Stimulated activated CD4-positive, alpha-beta T cell treated with anti-CD3 and anti-CD28 coated beads, TNF-alpha, amount 100 ng/mL, for 24 hours (primary cell): Measurements from ENCODE around the gene MED25.

Experiments
- DNase-seq, 3 experiments: peaks; one replicate each; pipeline ENCODE4 v3.0.0-alpha.2; 2020; ENCODE audit warnings: low read depth in 3 of 3

Gene MED25

DNA sequence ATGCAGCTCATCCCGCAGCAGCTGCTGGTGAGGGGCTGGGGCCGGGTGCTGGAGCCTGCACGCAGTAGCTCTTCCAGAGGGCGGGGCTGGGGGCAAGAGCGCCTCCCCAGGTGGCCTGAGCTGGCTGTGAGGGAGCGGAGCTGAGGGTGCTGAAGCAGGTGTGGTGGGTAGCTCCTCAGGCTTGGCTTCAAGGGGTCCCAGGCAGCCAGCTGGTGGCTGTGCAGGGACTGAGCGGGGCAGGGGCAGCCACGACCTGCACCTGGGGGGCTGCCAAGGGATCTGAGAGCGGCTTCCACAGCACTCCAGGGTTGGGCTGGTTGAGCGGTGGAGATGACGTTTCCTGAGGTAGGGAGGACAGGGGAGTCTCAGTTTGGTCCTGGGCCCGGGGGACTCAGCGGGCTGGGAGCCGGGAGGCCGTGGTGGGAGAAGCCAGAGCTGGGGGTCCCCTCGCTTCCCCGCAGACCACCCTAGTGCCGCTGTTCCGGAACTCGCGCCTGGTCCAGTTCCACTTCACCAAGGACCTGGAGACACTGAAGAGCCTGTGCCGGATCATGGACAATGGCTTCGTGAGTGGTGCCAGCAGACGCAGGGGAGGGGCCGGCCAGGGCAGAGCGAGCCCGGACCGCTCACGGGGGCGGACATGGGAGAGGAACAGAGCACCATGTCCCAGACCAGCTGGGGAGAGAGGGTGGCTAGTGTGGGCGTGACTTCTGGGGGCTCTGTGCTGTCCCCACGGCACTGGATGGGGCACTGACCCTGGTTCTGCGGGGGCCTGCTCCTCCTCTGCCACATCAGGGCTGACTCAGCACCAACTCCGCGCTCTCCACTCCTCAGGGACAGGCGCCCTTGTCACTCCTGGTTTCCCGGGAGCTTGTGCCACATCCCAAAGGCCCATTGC is 40.2 kb downstream of the MED25 start:
- no peak for DNase-seq

DNA sequence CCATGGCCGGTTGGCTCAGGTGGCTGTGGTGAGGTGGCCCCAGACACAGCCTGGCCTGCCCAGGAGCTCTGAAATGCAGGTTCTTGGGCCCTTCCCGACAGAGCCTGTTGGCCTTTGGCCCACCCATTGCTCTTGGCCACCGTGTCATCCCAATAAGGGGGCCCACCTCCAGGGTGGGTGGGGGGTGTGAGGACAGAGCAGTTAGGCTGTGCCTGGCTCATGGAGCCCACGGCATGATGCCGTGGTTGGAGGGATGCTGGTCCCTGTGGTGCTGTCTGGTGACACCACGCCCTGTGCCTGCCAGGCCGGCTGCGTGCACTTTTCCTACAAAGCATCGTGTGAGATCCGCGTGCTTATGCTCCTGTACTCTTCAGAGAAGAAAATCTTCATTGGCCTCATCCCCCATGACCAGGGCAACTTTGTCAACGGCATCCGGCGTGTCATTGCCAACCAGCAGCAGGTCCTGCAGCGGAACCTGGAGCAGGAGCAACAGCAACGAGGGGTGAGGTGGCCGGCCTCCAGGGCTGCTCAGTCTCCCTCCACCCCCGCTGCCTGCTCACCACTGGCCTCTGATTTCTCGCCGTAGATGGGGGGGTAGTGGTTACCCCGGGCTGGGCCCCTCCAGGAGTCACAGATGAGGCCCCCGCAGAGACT is 41.7 kb downstream of the MED25 start:
- DNase-seq = no peak

DNA sequence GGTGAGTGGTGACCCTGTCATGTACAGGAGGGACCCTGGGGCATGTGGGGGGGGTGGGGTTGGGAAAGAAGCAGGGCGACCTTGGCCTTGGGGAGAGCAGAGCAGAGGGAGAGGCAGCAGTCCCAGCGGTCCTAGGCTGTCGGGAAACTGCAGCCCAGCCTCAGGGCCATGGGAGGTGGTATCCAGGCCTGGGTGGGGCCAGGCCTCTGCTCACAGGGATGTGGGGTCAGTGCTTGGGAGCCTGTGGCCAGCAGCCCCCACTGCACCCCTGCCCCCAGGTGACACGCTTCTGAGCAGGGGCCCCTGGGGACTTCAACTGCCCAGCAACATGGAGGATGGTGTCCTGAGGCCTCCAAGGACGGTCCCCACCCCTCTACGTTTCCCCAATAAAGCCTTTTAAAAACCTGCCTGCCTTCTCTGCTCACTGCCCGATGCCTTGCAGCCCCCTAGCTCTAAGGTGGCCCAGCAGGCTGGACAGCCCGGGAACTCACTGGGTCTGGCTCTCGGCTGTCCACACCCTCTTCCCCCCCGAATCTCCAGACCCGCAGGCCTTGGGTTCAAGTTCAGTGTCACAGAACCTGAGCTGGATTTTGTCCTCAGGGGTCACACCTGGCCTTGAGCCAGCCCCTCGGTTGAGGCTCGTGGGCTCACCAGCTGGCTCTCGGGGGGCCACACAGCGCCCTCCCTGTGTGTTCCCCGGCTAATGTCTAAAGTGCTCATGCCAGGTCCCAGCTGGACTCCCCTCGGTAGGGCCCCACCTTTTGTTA is 42.4 kb downstream of the MED25 start:
- DNase-seq = no peak

DNA sequence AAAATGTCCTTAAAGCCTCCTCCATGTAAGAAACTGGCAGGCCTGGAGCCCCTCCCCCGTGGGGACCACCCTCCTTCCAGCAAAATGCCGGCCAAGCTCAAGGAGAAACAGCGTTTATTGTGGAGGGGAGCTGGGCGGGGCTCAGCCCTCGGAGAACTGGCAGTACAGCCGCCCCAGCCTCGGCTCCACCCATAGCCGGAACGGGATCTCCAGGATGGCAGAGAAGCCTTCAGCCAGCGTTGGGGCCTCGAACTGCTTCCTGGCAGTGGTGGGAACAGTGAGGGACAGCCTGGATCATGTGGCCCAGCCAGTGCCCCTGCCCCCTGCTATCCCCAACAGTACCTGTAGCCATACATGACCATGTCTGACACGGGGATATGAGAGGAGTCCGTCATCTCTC is 43.0 kb downstream of the MED25 start:
- DNase-seq = no peak

DNA sequence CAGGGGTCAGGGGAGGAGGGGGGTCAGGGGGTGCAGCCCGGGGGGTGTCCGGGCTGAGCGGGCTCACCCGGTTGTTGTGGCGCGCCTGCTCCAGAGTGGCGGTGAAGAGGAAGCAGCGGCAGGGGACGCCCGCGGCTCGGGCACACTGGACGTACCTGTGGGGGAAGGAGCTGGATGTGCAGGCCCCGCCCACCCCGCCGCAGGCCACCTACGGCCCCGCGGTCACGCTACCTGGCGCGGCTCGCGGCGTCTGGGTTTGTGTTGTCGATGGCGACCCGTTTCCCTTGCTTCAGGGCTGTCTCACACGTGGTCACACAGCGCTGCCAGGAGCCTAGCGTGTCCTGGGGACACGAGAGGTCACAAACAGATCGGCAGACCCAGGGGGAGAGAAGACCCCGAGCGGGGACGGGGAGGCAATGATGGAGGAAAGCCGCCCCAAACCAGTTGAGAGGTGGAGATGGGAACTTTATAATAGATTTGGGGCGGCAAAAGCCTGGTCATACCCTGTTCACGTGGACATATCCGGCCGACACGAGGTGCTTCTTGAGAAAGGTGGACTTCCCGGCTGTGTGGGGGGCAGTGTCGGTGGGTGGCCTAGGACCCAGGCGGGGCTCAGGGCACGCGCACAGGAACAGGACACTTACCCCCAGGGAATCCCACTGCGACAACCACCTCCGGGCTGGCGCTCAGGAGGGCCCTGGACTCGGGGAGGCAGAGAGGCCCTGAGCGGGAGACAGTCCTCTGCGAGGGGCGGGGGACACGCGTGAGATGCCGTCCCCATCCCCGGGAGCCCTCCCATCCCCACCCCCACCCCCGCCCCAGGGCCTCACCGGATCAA is 43.7 kb downstream of the MED25 start:
- DNase-seq = no peak

DNA sequence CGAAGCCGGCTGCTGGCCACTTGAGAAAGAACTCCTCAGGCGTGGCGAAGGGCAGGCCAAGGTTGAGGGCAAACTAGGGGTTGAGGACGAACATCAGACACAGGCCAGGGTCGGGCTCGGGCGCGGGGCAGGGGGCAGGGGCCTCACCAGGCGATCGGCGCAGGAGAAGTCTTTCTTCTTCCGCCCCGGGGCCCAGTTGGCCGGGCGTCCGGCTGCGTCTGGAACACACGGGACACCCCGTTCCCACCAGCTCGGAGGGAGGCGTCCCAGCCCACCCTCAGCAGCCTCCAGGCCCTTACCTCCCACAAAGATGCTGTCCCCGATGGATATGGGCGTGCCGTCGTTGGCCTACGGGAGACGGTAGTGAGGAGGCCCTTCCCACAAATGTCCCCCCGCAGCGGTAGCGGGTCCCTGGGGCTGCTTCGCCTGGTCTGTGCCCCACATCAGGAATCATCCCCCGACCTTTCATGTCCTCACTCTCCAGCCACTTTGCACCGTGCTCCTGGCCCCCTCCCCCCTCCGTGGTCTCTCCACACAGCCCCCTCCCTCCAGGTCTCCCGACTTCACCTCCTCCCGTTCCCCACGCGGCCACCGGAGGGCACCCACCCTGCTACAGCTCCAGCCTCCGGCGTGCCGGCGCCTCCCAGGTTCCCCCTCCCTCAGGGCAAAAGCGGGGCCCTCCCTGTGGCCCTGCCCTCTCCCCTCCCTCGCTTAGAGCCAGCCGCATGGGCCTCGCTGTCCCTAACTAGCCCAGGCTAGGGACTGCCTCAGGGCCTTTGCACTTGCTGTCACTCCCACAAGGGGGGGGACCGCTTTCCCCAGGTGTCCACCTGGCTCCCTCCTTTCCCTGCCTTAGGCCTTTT is 44.5 kb downstream of the MED25 start:
- no peak for DNase-seq

DNA sequence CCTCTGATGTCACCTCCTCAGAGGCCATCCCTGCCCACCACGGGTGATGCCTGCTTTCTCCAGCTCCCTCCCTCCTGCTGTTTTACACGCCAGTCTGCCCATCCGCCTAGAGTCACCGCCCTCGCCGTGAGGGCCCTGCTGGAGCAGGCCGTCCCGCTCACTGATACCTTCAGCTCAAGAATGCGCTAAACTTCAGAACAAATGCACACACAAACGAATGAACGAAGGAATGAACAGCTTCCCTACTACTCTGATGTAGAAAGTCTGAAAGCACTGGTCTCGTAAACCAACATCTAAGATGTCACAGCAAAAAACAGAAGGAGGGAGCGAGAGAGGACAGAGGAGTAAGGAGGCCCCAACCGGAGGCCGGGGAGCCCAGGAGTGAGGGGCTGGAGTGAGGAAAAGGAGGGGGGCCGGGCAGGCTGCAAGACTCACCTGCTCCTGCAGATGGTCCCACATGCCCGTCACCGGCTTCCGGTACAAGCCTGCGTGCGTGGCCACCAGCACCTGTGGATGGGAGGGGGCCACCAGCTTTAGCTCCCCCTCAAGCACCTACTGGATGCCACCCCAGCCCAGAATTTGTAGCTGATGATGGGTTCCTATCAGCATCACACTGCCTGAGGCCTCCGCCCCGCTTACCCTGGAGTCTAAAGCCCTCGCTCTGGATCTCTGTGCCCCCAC is 45.3 kb downstream of the MED25 start:
- DNase-seq = no peak

DNA sequence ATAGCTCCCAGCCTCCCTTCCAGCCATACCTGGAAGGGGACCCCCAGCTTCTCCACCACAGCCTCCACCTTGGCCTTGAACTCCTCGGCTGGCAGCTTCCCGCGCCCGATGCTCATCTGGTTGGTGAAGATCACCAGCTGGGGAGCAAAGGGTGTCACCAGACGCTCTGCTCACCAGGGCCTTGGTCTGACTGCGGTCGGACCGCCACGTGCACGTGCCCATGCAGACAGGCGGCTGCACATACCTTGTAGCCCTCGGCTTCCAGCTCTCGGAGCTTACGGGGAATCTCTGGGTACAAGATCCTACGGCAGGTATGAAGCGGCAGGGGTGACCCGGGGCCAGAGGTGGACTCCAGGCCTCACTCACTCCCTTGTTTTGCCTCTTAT is 45.8 kb downstream of the MED25 start:
- DNase-seq = no peak

DNA sequence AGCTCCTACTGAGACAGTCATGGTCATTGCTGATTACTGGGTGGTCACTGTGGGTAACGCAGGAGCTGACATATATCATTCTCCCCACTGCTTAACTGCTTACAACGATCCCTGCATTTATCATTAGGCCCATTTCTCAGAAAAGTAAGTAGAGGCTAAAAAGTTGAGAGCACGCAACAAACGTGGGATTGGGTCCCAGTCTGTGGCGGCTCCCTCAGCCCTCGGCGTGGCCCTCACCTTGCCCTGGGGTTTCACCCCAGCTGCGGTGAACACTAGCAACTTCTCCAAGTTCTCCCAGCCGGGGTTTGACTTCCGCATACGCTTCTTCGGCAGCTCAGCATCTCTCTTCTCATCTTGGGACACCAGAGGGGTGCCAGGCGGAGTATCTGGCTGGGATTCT is 46.8 kb downstream of the MED25 start:
- no peak for DNase-seq

DNA sequence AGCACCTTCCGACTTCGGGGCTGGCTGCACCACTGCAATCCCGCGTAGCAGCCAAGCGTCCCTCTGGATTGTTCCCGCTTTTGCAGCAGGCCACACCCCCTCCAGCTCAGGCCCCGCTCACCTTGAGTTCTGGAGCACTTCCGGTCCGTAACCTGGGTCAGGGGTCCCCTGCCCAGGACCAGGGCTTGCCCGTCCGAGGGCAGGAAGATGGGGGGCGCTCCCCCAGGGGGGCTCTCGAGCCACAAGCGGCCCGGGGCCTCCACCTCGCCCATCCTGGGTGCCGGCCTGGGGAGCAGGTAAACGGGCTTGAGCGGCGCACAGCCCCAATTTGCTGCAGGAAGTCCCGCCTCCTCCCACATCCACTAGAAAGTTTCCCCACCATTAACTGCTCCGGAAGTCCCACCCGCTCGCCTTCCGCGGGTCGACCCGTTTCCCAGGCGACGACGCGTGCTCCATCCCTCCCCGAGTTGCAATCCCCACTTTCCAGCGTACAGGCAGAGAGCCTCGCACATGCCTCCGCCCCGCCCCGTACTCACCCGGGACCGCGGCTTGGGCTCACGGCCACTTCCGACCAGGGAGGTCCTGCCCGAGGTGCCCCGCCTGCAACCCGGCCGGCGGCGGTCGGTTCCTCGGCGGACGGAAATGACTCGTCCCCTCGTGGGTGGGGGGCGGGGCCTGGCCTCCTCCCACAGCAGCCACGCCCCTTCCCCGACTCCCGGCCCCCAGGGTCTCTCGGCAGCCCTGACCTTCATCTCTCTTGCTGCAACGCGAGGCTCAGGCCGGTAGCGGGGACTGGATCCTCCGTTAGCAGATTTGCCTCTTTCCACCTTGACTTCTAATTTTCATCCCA is 49.1 kb downstream of the MED25 start, which contains the start of gene PNKP:
Gene PNKP, minus strand, starts transcription at position 644 of the 850 bp plus-strand sequence. Its CDS starts 372 bp downstream, at position 272.
- DNase-seq = peak; percentile 74 to 95 (median 86)

DNA sequence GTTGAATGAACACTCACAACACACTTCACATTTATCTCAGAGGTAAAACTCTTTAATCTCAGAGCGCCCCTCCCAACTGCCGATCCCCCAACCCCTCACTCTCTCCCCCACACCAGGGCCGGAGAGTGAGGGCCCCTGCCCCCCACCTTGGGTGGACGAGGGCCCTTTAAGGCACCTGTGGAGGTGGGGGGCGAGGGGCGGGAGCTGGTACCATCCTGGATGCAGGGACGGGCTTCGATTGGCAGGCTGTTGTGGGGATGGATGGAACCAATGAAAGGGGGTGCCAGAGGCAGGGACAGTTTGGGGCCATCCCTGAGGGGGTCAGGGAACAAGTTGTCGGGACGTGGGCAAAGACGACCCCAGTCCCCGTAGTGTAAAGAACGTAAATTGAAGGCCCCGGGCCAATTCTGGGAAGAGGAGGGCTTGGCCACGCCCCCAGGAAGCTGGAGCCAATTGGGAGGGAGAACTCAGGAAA is 51.0 kb downstream of the MED25 start:
- DNase-seq = no peak

DNA sequence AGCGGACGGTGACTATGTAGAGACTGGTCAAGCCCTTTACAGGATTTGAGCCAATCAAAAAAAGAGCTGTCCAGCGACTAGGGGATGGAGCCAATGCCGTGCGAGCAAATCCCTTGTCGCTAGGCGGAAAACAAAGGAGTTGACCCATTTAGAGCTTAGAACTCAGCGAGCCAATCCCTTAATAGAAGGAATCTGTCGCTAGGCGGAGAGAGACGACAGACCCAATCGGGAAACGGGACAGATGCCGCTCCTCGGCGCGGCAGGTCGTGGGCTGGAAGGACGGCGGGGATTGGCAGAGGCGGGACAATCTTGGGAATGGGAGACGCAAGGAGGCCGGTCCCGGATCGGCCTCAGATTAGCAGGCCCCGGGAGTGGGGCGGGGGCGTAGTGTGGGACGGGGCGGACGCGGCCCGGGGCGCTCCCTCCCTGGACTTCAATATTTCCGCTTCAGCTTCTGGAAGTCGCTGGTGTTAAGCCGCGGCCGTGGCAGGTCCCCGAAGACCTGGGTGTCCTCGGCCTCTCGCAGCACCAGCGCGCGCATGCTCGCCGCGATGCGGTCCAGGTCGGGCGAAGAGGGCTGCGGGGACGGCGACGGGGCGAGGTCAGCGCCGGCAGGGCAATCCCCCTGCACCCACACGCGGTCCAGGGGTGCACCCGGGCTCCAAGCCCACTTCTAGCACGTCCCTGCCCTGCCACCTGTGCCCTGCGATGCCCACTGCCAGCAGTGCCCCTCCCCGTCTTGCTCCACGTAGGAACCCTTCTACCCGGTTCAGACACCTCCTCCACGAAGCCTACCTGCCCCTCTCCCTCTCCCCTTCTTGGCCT is 51.6 kb downstream of the MED25 start:
- DNase-seq = peak; percentile 75 to 88 (median 85)

DNA sequence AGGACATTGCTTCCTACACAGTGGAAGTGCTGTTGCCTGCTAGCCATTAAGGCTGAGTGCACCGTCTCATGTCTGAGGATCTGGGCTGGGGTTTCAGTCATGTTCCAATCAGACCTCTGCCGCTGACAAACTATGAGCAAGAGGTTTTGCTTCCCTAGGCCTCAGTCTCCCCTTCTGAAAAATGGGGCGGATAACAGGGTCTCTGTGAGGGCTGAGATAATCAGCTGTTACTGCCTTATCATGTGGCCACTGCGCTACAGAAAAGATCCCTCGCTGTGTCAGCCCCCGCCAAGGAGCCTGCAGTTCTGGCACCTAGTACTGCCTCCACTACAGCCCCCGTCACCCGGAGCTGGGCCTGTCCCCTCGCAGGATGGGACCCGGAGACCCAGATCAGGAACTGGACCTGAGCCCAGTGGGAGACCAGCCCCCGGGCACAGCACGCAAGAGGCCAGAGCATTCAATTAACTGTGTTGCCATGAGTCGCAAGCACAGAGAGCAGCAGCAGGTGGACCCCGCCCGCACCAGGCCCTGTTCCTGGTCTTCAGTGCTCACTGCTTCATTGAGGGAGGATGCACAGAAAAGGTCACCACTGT is 52.3 kb downstream of the MED25 start:
- DNase-seq = no peak

DNA sequence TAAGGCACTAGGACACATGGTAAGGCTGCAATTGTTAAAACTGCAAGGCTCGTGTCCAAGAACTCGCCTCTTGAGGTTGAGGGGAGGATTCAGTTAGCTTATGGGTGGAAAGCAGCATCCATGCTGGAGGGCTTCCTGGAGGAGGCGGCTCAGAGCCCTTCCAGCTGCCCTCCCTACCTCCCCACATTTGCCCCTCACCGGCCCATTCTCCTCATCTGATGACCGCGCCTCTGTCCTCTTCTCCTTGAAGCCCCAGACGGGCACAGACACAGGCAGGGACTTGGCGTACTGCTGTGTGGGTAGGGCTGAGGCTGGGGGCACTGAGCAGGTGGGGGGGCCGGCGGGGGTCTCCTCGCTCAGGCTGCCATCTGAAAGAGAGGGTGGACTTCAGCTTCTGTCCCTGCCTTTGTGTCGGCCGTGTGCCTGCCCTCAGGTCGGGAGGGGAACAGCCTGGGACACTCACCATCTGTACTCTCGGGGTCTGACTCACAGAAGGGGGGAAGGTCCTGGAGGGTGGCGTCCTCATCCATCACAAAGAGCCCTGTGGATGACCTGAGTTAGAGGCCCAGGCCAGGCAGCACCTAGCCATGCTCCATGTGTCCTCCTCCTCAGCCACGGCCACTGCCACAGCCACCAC is 53.4 kb downstream of the MED25 start:
- no peak for DNase-seq

DNA sequence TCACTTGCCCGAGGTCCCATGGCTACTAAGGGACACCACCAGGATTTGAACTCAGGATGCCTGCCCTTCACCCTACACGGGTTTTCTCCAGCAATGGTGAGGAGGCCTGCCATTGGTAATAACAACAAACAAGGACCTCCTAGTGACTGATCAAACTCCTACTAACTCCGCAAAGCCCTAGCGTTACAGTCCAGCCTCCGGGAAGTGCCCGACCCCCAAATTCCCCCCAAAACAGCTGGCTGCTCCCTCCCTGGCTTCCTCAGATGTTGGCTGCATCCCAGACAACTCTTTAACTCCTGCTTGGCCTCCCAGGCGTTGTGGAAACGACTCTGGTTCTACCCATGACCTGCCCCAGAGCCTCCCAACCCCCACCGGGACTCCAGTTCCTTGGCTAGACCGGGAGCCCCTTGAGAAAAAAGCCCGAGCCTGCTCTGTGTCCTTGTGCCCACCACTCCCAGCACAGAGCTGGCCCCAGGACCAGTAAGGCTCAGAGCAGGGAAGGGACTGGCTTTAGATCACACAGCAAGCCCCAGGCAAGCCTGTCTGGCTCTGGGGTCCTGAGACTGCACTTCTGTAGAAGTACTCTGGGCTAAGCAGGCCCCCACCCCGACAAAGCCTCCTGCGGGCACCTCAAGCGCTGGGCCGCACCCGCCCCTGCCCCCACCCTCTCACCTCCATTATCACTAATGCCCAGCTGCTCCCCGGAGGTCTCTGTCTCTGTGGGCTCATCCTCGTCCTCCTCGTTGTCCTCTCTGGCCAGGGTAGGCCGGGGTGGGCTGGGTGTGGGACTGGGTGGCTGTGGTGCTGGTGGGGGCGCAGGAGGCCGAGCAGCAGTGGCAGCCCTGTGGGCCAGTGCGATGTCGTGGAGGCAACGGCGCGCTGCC is 54.4 kb downstream of the MED25 start:
- DNase-seq = no peak

DNA sequence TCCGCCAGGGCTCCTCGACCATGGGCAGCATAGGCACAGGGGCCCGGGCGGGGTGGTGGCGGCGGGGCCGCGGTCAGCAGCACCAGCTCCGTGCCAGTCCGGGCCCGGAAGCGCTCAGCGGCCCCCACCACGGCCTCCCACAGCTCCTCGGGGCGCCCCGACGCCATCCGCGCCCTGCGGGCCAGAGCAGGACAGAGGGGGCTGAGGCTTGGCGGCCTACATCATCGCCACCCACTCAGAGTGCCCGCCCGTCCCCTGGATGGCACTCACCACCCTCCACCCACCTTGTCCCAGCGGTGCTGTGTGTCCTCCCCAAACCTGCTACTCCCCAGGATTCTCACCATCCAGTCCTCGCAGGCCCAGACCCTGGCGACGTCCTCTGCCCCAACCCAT is 55.0 kb downstream of the MED25 start:
- no peak for DNase-seq
